Endodermal cell (in vitro differentiated cells): ENCODE results near the gene KRT2. TPM values are rescaled to one million over a fixed set of nuclear protein-coding genes. Genes with fewer than 3 reads are reported as not detected.

Source experiments
- DNase-seq: peaks from one replicate; pipeline ENCODE4 v3.0.0-alpha.2; 2017
- H3K27ac ChIP-seq: 2 replicates; pipeline ENCODE4 v1.5.1; 2013; ENCODE audit warnings: mild to moderate bottlenecking, low read depth, low read length, moderate library complexity
- H3K27me3 ChIP-seq: 2 replicates; pipeline ENCODE4 v1.6.1; 2013; ENCODE audit warnings: mild to moderate bottlenecking, low read length, moderate library complexity; ENCODE audit not compliant: insufficient read depth, control insufficient read depth, poor library complexity, severe bottlenecking
- H3K36me3 ChIP-seq: 2 replicates; pipeline ENCODE4 v1.7.0; 2013; ENCODE audit warnings: mild to moderate bottlenecking, low read length, moderate library complexity; ENCODE audit not compliant: control insufficient read depth, insufficient read depth
- H3K4me1 ChIP-seq: one replicate; pipeline ENCODE4 v1.7.0; 2013; ENCODE audit warnings: low read length; ENCODE audit not compliant: control insufficient read depth, insufficient read depth
- H3K4me3 ChIP-seq: 2 replicates; pipeline ENCODE4 v1.5.1; 2013; ENCODE audit warnings: mild to moderate bottlenecking, low read length, moderate library complexity
- H3K9ac ChIP-seq: 2 replicates; pipeline ENCODE4 v1.6.1; 2013; ENCODE audit warnings: mild to moderate bottlenecking, low read length, moderate library complexity; ENCODE audit not compliant: poor library complexity, severe bottlenecking; ENCODE audit errors: extremely low read depth
- H3K9me3 ChIP-seq: 2 replicates; pipeline ENCODE4 v1.6.1; 2013; ENCODE audit warnings: mild to moderate bottlenecking, low read length, moderate library complexity; ENCODE audit not compliant: control insufficient read depth
- H3K27ac Mint-ChIP-seq: 2 replicates; pipeline ENCODE4 v1.8.0; 2020; ENCODE audit warnings: mixed read lengths
- H3K27me3 Mint-ChIP-seq: 2 replicates; pipeline ENCODE4 v1.8.0; 2021; ENCODE audit warnings: mild to moderate bottlenecking, mixed read lengths; ENCODE audit not compliant: insufficient read depth
- H3K36me3 Mint-ChIP-seq: 2 replicates; pipeline ENCODE4 v1.8.0; 2020; ENCODE audit warnings: low read depth, mixed read lengths
- H3K4me1 Mint-ChIP-seq: 2 replicates; pipeline ENCODE4 v1.8.0; 2020; ENCODE audit warnings: mixed read lengths
- H3K4me3 Mint-ChIP-seq: 2 replicates; pipeline ENCODE4 v1.8.0; 2020; ENCODE audit warnings: mild to moderate bottlenecking, moderate library complexity, mixed read lengths
- H3K9me3 Mint-ChIP-seq: 2 replicates; pipeline ENCODE4 v1.8.0; 2020; ENCODE audit warnings: mild to moderate bottlenecking, mixed read lengths
- WGBS, 2 experiments: methylation state at CpG; one replicate each; pipeline versions ENCODE4 v1.1.5 to v1.1.7; 2013; ENCODE audit warnings: missing lambda C conversion rate in 2 of 2, mixed read lengths in 1 of 2; ENCODE audit not compliant: insufficient coverage in 1 of 2, insufficient read length in 1 of 2; 5-methylcytosine and 5-hydroxymethylcytosine counted together
- total RNA-seq, 2 donors: library from RNA; stranded (reverse); fragmentation: NEBNext Ultra II Directional in 1 of 2; extraction: Animal tissue kit (Norgen Biotek cat#: 25700) in 1 of 2; gene quantifications; 2 replicates in 1 of 2; 3 replicates in 1 of 2; pipeline ENCODE4 v1.2.1, GENCODE V29; 2021
- TF ChIP-seq, protein P1 (sequence below): fragments of 200-600 bp; sonication (generic); conservative IDR thresholded peaks from 2 replicates; pipeline ENCODE4 v1.5.0; 2021; ENCODE audit warnings: antibody characterized with exemption, mild to moderate bottlenecking

The KRT2 gene
- total RNA-seq, 2 donors from 2014 or later, result not detected

DNA sequence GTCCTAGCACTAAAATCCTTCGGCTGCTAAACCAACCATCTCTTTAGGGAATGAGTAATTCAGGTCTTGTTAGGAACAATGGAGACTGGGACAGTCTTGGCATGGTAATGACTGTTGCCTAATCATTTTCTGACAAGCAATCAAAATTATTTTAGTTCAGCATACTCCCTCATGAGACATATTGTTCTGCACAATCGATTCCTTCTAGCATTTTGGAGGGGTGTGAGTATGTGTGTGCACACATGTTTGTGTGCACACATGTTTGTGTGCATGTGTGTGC, 30.3 kb upstream of the KRT2 start:
- 98 to 100% methylated on average over 2 of the region's 2 CpGs for WGBS, 2 experiments
- H3K9ac ChIP-seq, result no peak overlapping the region
- no peaks in the 10 kb centered on the region for H3K4me1 ChIP-seq
- H3K36me3 ChIP-seq, result no peaks in the 10 kb centered on the region
- peaks cover 48% of the 10 kb centered on the region for H3K27me3 Mint-ChIP-seq
- H3K4me3 ChIP-seq, result no peak overlapping the region
- H3K36me3 Mint-ChIP-seq, result no peaks in the 10 kb centered on the region
- H3K9me3 Mint-ChIP-seq, result no peaks in the 10 kb centered on the region
- peaks cover 62% of the 10 kb centered on the region for H3K27me3 ChIP-seq
- H3K4me1 Mint-ChIP-seq, result no peaks in the 10 kb centered on the region
- H3K27ac Mint-ChIP-seq, result no peak overlapping the region
- DNase-seq, result no peak
- no peaks in the 10 kb centered on the region for H3K9me3 ChIP-seq
- no peak overlapping the region for H3K27ac ChIP-seq
- H3K4me3 Mint-ChIP-seq, result no peak overlapping the region
- TF ChIP-seq, protein P1, sequence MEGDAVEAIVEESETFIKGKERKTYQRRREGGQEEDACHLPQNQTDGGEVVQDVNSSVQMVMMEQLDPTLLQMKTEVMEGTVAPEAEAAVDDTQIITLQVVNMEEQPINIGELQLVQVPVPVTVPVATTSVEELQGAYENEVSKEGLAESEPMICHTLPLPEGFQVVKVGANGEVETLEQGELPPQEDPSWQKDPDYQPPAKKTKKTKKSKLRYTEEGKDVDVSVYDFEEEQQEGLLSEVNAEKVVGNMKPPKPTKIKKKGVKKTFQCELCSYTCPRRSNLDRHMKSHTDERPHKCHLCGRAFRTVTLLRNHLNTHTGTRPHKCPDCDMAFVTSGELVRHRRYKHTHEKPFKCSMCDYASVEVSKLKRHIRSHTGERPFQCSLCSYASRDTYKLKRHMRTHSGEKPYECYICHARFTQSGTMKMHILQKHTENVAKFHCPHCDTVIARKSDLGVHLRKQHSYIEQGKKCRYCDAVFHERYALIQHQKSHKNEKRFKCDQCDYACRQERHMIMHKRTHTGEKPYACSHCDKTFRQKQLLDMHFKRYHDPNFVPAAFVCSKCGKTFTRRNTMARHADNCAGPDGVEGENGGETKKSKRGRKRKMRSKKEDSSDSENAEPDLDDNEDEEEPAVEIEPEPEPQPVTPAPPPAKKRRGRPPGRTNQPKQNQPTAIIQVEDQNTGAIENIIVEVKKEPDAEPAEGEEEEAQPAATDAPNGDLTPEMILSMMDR, result no peak

DNA sequence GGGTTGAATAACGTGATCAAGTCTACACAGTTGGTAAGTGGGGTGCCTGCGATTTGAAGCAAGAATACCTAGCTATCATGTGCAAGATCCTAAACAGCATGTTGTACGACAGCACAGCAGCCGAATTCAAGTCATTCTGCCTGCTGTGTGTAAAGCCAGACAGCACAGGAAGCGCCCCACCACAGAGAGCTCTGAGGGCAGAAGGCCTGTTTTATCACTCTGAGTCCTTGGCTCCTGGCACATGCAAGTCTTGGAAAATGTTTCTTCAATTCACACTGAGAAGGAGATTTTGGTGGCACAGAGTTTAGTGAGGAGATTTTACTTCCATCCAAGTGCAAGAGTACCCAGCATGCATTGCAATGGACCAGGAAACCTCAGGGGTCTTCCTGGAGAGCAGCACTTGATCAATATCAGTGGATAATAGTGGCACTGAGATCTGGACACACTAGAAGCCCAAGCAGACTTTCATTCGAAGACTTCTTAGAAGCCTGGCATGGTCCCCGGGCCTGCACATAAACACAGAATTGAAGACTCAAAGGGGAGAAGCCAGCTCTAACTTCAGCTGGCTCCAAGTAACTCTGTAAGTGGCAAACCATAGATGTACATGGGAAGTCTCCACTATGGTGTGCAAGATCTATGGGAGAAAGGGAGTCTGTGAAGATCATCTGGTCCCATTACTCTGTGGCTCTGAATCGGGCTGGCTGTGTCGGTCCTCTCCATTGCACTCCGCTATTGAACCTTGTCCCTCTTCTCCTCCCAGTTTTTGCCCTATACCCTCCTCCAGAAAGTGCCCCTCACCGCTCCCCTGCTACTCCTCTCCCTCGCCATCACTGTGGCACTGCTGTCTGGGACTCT, 29.7 kb upstream of the KRT2 start:
- H3K4me3 ChIP-seq, result no peak overlapping the region
- WGBS, 2 experiments, result 93 to 95% methylated on average over 7 to 12 of the region's 12 CpGs
- DNase-seq, result no peak
- H3K4me1 ChIP-seq, result no peaks in the 10 kb centered on the region
- peaks cover 63% of the 10 kb centered on the region for H3K27me3 ChIP-seq
- Mint-ChIP-seq H3K4me3 (no peak overlapping the region), H3K27me3 (peaks cover 43% of the 10 kb centered on the region), H3K9me3 (no peaks in the 10 kb centered on the region), H3K27ac (no peak overlapping the region), H3K36me3 (no peaks in the 10 kb centered on the region), H3K4me1 (no peaks in the 10 kb centered on the region)
- TF ChIP-seq, protein P1, result no peak
- H3K27ac ChIP-seq, result no peak overlapping the region
- no peak overlapping the region for H3K9ac ChIP-seq
- no peaks in the 10 kb centered on the region for H3K9me3 ChIP-seq
- no peaks in the 10 kb centered on the region for H3K36me3 ChIP-seq

DNA sequence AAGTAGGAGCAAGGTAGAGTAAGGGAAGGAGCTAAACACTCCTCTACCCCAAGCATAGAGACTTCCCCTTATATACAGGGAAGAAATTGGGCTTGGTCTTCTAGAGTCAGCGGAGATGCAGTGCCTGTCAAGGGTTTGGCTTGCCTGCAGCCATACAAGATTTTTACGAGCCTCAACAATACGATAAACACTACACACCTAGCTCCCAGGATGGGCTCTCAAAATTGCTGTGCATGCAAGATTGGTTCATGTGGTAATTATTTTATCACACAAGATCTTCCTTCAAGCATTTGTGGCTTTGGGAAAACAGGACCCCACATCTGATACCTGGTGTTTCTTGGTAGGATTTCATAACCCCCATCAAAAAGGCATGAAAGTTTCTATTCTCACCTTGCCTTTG, 28.4 kb upstream of the KRT2 start, which contains the start of gene KRT1:
KRT1 (minus strand) TSS at position 45 of the 400 bp plus-strand sequence. CDS start 59 bp downstream, outside the sequence.
- TF ChIP-seq, protein P1, result no peak
- H3K36me3 ChIP-seq, result no peaks in the 10 kb centered on the region
- no peaks in the 10 kb centered on the region for H3K4me1 ChIP-seq
- no peak for DNase-seq
- Mint-ChIP-seq H3K36me3 (no peaks in the 10 kb centered on the region), H3K27ac (no peak within 1 kb of the TSS), H3K9me3 (no peaks in the 10 kb centered on the region), H3K4me1 (no peaks in the 10 kb centered on the region), H3K27me3 (peaks cover 41% of the 10 kb centered on the region), H3K4me3 (no peak within 1 kb of the TSS)
- H3K9me3 ChIP-seq, result no peaks in the 10 kb centered on the region
- H3K9ac ChIP-seq, result no peak within 1 kb of the TSS
- no peak within 1 kb of the TSS for H3K4me3 ChIP-seq
- 86 to 100% methylated on average over 1 to 3 of the region's 3 CpGs for WGBS, 2 experiments
- H3K27ac ChIP-seq, result no peak within 1 kb of the TSS
- peaks cover 59% of the 10 kb centered on the region for H3K27me3 ChIP-seq
